AML-193 (cell line): ENCODE measurements around the gene ABHD17A.

Experiments
- DNase-seq, 2 experiments: peaks; one replicate each; lab custom pipeline; 2025; lab: John Stamatoyannopoulos, UW

ABHD17A gene

GRCh38 chr19:1839658-1840540 is 45.4 kb downstream of the ABHD17A start:
- no peak for DNase-seq

GRCh38 chr19:1837625-1838105 is 47.6 kb downstream of the ABHD17A start:
- no peak for DNase-seq

- DNase-seq, result no peak
These were observed 48.1 kb downstream of the ABHD17A start for GRCh38 chr19:1837222-1837565.

GRCh38 chr19:1836458-1837221 is 48.7 kb downstream of the ABHD17A start:
- no peak for DNase-seq

- no peak for DNase-seq
These were observed 51.8 kb downstream of the ABHD17A start for GRCh38 chr19:1833540-1833939.

GRCh38 chr19:1832046-1832663 is 53.1 kb downstream of the ABHD17A start:
- DNase-seq, result no peak

GRCh38 chr19:1830978-1831377 is 54.3 kb downstream of the ABHD17A start:
- DNase-seq, result no peak

GRCh38 chr19:1830568-1830967 is 54.7 kb downstream of the ABHD17A start:
- no peak for DNase-seq

- DNase-seq, result no peak
These were observed 55.3 kb downstream of the ABHD17A start for GRCh38 chr19:1829958-1830357.

GRCh38 chr19:1828279-1829238 is 56.7 kb downstream of the ABHD17A start:
- DNase-seq, result no peak

GRCh38 chr19:1827566-1828278 is 57.6 kb downstream of the ABHD17A start:
- DNase-seq, result no peak
